COLO668 (cell line): Measurements from ENCODE around the gene PAQR4.

Experiments
- DNase-seq: peaks from one replicate; lab custom pipeline; 2025; ENCODE audit not compliant: unreplicated experiment; lab: John Stamatoyannopoulos, UW

Gene PAQR4

DNA sequence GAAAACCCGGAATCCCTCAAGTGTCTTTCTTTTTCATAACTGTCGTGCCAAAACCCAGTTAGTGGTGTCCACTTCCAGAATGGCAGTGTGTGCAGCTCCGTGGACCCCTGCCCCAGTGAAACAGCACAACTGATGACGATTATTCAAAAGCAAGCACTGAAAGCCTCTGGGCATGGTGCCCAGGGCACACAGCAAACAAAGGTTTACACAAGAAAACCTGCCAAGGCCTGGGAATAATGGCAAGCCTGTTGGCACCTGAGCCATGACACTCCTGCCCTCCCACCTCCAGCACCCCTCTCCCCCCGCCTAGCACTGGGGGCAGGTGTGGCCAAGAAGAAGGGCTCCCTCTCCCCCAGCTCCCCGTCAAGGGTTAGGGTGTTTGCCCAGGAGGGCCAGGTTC is 8.3 kb downstream of the PAQR4 start:
- peak; percentile 22 for DNase-seq

- DNase-seq = peak; percentile 38
These were observed 10.6 kb downstream of the PAQR4 start for GRCh38 chr16:2979669-2980226.

DNA sequence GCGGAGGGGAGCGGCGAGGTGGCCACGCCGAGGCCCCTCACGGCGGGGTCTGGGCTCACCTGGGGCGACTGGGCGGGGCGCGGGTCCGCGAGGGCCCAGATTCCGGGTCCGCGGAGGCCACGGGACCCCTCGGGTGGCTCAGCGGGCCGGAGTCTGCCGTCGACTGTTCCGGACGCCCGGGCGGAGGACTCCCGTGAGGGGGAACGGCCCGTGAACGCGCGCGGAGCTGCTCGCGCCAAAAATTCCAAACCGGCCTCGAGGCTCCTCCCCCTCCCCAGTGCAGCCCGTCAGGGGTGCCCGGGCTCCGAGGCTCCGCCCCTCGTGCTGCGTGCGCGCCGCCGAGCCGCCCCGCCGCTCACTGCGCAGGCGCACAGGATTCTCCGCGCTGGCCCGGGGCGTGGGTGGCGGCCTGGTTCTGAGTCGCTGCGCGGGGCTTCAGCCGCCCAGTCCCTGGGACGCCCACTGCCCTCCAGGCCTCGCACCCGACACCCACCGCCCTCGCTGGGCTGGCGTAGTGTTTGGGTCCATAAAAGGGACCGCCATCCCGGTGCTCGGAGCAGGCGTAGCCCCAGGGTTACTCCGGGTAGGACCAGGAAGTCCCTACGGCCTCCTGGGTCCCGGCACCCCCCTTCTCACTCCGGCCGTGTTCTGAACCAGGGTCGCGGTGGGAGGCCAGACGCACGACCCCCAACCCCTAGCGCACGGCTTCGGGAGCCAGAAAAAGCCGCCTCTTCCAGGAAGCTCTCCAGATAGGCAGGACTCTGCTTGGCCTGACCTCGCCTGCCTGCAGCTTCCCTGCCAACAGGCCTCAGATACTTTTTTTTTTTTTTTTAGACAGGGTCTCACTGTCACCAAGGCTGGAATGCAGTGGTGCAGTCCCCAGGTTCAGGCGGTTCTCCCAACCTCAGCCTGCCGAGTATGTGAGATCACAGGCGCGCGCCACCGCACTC is 11.4 kb downstream of the PAQR4 start, which contains the start of gene PKMYT1:
TSS of gene PKMYT1 (minus strand) at position 220 of the 950 bp plus-strand sequence. CDS start 789 bp downstream, outside the sequence.
- peak; percentile 94 for DNase-seq

DNA sequence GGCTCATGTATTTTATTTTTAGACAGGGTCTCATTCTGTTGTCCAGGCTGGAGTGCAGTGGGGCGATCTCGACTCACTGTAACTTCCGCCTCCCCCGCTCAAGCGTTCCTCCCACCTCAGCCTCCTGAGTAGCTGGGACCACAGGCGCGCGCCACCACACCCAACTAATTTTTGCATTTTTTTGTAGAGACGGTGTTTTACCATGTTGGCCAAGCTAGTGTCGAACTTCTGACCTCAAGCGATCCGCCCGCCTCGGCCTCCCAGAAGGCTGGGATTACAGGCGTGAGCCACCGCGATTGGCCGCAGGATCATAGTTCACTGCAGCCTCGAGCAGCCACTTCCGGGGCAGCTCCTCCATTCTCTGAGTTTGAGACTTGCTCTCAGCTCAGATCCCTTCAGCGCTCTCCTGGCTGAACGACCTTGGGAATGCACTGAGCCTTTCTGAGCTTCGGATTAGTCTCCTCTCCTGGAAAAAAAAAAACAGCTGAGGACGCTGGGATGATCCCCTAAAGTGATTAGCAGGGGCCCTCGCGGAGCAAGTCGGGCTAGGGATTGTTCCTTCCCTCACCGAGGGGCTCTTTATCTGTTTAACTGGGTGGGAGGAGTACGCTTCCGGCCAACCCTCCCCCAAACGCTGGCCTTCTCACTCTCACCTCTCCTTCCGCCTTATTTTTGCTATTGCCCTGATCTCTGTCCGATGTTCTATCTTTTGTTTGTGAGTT is 12.2 kb downstream of the PAQR4 start:
- no peak for DNase-seq

- no peak for DNase-seq
These were observed 12.7 kb downstream of the PAQR4 start for GRCh38 chr16:2981899-2982250.

DNA sequence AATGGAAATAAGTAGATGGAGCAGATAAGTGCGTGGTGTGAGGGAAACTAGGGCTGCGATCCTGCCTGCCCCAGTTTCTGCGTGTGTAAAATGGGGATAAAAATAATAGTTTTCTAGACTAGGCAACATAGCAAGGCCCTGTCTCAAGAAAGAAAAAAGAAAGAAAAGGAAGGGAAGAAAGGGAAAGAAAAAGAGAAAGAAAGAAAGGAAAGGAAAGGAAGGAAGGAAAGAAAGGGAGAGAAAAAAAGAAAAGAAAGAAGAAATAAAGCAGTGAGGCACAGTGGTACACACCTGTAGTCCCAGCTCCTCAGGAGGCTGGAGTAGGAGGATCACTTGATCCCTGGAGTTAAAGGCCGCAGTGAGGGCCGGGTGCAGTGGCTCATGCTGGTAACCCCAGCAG is 13.3 kb downstream of the PAQR4 start:
- DNase-seq = no peak

GRCh38 chr16:2983706-2984136 is 14.6 kb downstream of the PAQR4 start:
- peak; percentile 86 for DNase-seq

- no peak for DNase-seq
These were observed 16.3 kb downstream of the PAQR4 start for GRCh38 chr16:2985462-2985861.

DNA sequence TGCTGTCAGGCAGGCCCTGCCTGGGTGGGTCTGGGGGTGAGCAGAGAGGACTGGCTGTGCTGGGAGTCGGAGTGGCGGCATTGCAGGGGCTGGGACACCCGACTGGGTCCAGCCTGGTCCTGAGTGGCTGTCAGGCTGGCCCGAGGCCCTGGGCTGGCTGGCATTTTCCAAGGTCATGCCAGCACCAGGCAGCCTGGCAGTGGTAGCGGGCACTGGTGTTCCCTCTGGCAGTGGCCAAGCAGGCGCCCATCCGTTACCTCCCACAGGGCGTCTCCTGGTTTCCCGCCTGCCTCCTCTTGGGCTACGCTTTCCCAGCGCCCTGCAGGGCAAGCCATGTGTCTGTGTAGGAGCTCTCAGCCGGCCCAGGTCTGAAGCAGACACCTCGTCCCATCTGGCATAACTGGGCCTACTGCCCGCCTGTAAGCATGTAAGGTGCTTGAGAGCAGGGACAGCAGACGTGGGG is 16.8 kb downstream of the PAQR4 start:
- DNase-seq = peak; percentile 18

- DNase-seq = peak; percentile 34
These were observed 17.6 kb downstream of the PAQR4 start for GRCh38 chr16:2986623-2987188.

- no peak for DNase-seq
These were observed 18.1 kb downstream of the PAQR4 start for GRCh38 chr16:2987286-2987685.

DNA sequence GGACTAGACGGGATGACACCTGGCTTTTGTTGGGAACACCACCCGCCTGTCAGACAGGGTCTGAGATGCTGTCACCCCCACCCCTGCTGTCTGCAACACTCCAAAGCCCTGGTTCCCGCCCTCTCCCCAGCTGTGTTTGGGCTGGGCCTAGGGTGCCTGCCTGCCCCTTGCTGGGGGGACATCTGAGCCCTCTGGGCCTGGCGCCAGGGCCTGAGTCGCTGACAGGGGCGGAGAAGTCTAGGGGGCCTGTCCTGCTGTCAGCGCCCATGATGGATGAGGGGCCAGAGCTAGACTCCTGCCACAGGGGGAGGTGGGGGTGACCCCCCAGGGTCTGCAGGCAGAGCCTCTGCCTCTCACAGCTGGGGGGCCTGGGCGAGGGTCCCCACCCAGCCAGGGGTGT is 18.7 kb downstream of the PAQR4 start:
- DNase-seq = no peak

GRCh38 chr16:2988590-2989099 is 19.5 kb downstream of the PAQR4 start:
- DNase-seq = no peak

DNA sequence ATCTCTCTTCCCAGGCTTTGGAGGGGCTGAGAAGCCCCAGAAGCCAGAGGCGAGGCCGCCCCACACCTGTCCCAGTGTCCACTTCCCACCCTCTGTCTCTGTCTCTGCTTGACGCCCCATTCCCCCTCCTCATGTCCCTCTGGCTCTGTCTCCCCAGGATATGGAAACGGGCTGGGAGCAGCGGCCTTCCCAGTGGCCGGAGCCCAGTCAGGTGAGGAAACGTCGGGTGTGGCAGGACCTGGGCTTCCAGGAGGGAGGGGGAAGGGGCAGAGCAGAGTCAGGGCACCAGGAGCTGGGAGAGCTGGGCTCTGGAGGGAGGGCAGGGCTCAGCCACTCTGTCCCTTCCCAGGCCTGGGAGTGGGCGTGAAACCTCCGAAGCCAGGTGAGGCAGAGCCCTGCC is 21.7 kb downstream of the PAQR4 start:
- no peak for DNase-seq

DNA sequence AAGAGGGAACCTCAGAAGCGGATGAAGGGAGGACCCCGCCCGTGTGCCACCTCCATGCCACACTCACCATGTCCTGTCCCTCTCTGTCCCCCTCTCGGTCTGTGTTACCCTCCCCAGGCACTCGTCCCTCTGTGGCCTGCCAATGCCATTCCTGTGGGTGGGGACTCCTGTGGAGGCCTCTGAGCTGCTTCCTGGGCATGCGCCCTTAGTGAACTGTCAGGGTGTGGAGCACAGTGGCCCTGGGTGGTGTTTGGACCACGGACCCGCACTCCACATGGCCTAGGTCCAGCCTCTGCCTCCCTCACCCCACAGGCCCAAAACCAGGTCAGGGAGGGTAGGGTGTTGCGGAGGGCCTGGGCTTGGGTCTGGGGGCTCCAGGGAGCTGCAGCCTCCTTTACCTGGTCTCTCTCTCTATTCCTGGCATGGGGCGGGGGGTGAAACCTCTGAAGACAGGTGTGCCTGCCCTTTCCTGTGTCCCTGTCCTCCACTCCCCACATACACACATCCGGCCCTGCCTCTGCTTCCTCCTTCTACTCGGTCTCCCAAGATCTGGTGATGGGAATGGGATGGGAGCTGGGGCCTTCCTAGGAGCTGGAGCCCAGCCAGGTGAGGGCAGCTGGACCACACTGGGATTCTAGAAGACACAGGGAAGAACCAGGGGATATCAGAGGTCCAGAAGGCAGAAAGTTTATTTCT is 22.6 kb downstream of the PAQR4 start:
- DNase-seq = no peak

DNA sequence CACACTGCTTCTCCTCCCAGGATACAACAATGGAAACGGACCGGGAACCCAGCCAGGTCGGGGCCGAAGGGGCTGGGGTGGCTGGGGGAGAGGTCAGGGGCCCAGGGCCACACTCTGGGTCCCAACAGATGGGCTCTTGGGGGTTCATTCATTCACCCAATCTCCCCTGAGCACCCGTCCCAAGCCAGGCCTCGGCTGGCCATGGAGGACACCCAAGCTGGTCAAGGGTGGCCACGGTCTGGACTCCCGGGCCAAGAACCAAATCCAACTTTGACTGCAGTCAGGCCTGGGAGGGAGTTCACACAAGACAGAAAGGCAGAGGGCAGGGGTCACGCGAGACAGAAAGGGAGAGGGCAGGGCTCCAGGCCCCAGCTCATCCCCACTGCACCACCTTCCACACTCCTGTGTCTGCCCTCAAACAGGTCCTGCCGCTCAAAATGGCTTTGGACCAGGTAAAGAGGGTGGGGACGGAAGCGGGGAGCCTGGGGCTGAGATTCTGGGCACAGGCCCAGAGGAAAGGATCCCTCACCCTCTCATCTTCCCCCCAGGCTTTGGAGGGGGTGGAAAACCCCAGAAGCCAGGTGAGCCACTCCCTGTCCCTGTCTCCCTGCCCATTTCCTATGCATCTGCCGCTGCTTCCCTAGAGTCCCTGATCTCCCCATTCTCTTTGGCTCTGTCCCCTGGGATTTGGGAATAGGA is 23.4 kb downstream of the PAQR4 start:
- no peak for DNase-seq

DNA sequence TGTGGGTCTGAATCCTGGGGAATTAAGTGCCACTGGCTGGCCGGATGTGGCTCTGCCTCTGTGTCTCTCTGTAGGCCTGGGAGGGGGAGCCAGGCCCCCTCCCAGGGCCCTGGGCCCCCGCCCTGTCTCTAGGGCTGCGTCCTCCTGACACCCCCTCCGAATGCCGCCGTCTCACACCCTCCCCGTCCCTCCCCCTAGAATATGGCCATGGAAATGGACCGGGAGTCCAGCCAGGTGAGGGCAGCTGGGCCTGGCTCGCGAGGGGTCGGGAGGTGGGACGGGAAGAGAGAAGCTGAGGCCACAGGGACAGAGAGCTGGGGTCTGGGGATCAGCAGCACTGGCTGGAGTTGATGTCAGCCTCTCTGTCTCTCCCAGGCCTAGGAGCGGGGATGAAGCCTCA is 27.1 kb downstream of the PAQR4 start:
- no peak for DNase-seq

GRCh38 chr16:2999929-3000328 is 30.8 kb downstream of the PAQR4 start:
- no peak for DNase-seq

GRCh38 chr16:3000540-3000939 is 31.4 kb downstream of the PAQR4 start:
- no peak for DNase-seq

GRCh38 chr16:3001316-3001715 is 32.2 kb downstream of the PAQR4 start:
- DNase-seq = no peak
